Caco-2 (cell line): ENCODE results near the gene EXD3. TPM values are rescaled to one million over a fixed set of nuclear protein-coding genes. Genes with fewer than 3 reads are reported as not detected.
A peak's percentile ranks its signal among the peaks of the same experiment; 100 is the strongest.

Experiments
- BruUV-seq: library from RNA; stranded (reverse); fragments of 400-500 nt; replicated peaks from 2 replicates; lab custom pipeline; 2021; lab: Mats Ljungman, UMichigan
- CTCF ChIA-PET: fragments of 300-600 bp; sonication (Branson Sonifier 250); formaldehyde crosslinking; loops from one replicate; lab custom pipeline; 2022; ENCODE audit warnings: antibody characterized with exemption; lab: Charles Lee
- POLR2A ChIA-PET: fragments of 300-600 bp; sonication (Branson Sonifier 250); formaldehyde crosslinking; loops from one replicate; lab custom pipeline; 2022; ENCODE audit warnings: antibody characterized with exemption; lab: Charles Lee
- DNase-seq, 2 experiments: peaks; one replicate each; pipeline versions ENCODE4 v3.0.0 to v3.0.0-alpha.2; 2020 to 2022
- H3K27me3 ChIP-seq: replicated peaks from 2 replicates; pipeline ENCODE4 v1.6.0; 2011; ENCODE audit warnings: low read length; ENCODE audit not compliant: control insufficient read depth, insufficient read depth
- H3K36me3 ChIP-seq: 2 replicates; pipeline ENCODE4 v1.5.1; 2011; ENCODE audit warnings: low read length; ENCODE audit not compliant: control insufficient read depth, insufficient read depth
- H3K4me1 ChIP-seq: fragments of 250-450 bp; sonication (Bioruptor Pico); 2 replicates; pipeline ENCODE4 v1.5.1; 2020; ENCODE audit warnings: mild to moderate bottlenecking
- H3K4me3 ChIP-seq: 2 replicates; pipeline ENCODE4 v1.5.1; 2011; ENCODE audit warnings: low read depth, mild to moderate bottlenecking, control low read depth, low read length
- H3K9me3 ChIP-seq: fragments of 250-450 bp; sonication (Bioruptor Pico); 2 replicates; pipeline ENCODE4 v1.5.1; 2020; ENCODE audit warnings: mild to moderate bottlenecking, moderate library complexity
- H3K27ac Mint-ChIP-seq: one replicate; pipeline ENCODE4 v1.8.0; 2022; ENCODE audit warnings: mixed read lengths; ENCODE audit not compliant: unreplicated experiment
- H3K27me3 Mint-ChIP-seq: one replicate; pipeline ENCODE4 v1.8.0; 2022; ENCODE audit warnings: mixed read lengths; ENCODE audit not compliant: insufficient read depth, unreplicated experiment
- H3K36me3 Mint-ChIP-seq: one replicate; pipeline ENCODE4 v1.8.0; 2022; ENCODE audit warnings: mild to moderate bottlenecking, mixed read lengths; ENCODE audit not compliant: insufficient read depth, unreplicated experiment
- H3K4me1 Mint-ChIP-seq: one replicate; pipeline ENCODE4 v1.8.0; 2022; ENCODE audit warnings: low read depth, mixed read lengths; ENCODE audit not compliant: unreplicated experiment
- H3K4me3 Mint-ChIP-seq: one replicate; pipeline ENCODE4 v1.8.0; 2022; ENCODE audit warnings: mild to moderate bottlenecking, moderate library complexity, mixed read lengths; ENCODE audit not compliant: unreplicated experiment
- H3K9me3 Mint-ChIP-seq: one replicate; pipeline ENCODE4 v1.8.0; 2022; ENCODE audit warnings: mixed read lengths; ENCODE audit not compliant: unreplicated experiment
- intact Hi-C: fragments of 100-400 bp; cut with micrococcal nuclease; formaldehyde crosslinking; loops from one replicate; pipeline ENCODE4 v1.10.0; 2022; ENCODE audit not compliant: unreplicated experiment
- total RNA-seq: library from RNA; stranded (reverse); gene quantifications from 2 replicates; pipeline ENCODE4 v1.2.3, GENCODE V29; 2022
- TF ChIP-seq, protein P1 (sequence below), 2 experiments: fragments of 200-600 bp in 1 of 2; IDR thresholded peaks; 1 replicate in 1 of 2; 2 replicates in 1 of 2; pipeline versions ENCODE4 v1.5.1 to v1.8.0; 2011 to 2022; ENCODE audit warnings: antibody characterized with exemption in 1 of 2, control low read depth in 1 of 2, inconsistent platforms in 1 of 2, low read depth in 1 of 2, low read length in 1 of 2, mild to moderate bottlenecking in 1 of 2, moderate library complexity in 1 of 2; ENCODE audit not compliant: insufficient read depth in 1 of 2, severe bottlenecking in 1 of 2, unreplicated experiment in 1 of 2

Gene EXD3
- total RNA-seq, 1 experiment from 2014 or later = 10.9 TPM

DNA sequence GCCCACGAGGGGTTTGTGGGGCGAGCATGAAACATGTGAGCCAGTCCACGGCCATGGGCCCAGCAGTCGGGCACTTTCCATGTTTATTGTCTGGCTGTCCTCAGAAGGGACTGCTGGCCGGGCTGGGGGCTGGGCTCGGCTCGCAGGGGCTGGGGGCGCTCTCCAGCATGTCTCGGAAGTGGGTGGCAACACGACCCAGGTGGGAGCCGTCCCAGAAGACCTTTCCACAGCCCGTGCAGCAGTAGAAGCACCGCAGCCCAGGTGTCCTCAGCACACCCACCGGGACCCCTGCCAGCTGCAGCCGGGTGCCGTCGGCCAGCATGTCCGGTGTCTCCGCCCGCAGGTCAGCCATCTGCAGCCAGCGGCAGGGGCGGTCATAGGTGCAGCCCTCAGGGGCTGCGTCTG, 116.1 kb downstream of the EXD3 start:
- POLR2A ChIA-PET = interaction anchor here (0.6 kb wide), 2 partner anchors 153 to 206 kb away, joined by 4 to 5 read pairs; no protein-coding TSS in a partner anchor
- Mint-ChIP-seq H3K36me3 (peaks cover 6% of the 10 kb centered on the region), H3K27me3 (no peaks in the 10 kb centered on the region), H3K9me3 (no peaks in the 10 kb centered on the region), H3K4me3 (no peak overlapping the region), H3K27ac (no peak overlapping the region), H3K4me1 (no peaks in the 10 kb centered on the region)
- H3K4me1 ChIP-seq = peaks cover 38% of the 10 kb centered on the region
- H3K27me3 ChIP-seq = no peaks in the 10 kb centered on the region
- intact Hi-C loops = no loop called here
- no peak for DNase-seq
- CTCF ChIA-PET = no interaction called here
- no peaks in the 10 kb centered on the region for H3K36me3 ChIP-seq
- TF ChIP-seq, protein P1, sequence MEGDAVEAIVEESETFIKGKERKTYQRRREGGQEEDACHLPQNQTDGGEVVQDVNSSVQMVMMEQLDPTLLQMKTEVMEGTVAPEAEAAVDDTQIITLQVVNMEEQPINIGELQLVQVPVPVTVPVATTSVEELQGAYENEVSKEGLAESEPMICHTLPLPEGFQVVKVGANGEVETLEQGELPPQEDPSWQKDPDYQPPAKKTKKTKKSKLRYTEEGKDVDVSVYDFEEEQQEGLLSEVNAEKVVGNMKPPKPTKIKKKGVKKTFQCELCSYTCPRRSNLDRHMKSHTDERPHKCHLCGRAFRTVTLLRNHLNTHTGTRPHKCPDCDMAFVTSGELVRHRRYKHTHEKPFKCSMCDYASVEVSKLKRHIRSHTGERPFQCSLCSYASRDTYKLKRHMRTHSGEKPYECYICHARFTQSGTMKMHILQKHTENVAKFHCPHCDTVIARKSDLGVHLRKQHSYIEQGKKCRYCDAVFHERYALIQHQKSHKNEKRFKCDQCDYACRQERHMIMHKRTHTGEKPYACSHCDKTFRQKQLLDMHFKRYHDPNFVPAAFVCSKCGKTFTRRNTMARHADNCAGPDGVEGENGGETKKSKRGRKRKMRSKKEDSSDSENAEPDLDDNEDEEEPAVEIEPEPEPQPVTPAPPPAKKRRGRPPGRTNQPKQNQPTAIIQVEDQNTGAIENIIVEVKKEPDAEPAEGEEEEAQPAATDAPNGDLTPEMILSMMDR (IDR thresholded peaks at IDR 0.05; ENCODE audit: insufficient read depth in 1 of 2, low read depth in 1 of 2, low read length in 1 of 2, severe bottlenecking in 1 of 2, unreplicated experiment in 1 of 2) = no peak
- no peaks in the 10 kb centered on the region for H3K9me3 ChIP-seq
- BruUV-seq = no TSS peak
- no peak overlapping the region for H3K4me3 ChIP-seq

DNA sequence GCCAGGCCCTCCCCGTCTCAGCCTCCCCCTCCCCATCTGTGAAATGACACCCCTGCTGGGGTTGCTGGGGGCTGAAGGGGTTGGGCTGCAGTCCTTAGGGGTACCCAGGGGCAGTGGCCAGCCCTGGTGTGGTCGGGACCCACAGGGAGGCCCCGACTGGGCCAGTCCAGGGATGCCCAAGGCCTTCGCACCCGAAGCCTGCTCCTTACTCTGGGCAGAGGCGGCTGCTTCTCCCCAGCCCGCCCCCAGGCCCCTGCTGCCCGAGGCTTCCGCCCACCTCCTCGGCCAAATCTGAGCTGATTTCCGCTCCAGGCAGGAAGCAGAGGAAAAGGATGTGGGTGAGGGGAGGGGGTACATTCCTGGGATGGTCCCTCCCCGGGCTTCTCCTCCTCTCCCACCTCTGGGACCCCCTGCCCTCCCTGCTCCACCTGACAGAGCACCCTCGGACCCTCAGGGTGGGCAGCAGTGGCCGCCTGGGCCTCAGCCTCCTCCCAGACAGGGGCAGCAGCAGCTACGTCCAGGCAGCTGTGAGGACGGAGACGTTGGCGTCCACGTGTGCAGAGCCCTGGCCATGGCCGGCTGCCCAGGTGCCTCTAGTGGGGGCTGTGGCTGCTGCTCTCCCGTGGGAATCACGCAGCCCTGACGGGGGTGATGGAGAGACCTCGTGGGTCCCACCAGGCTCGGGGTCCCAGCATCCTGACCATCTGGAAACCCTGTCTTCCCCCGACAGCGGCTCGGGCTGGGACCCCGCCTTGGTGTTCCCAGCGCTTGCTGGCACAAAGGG, 116.7 kb downstream of the EXD3 start:
- ChIA-PET CTCF (no interaction called here), POLR2A (interaction anchor here (0.6 kb wide), 2 partner anchors 153 to 207 kb away, joined by 4 to 5 read pairs; no protein-coding TSS in a partner anchor)
- Mint-ChIP-seq H3K27me3 (no peaks in the 10 kb centered on the region), H3K27ac (no peak overlapping the region), H3K4me1 (no peaks in the 10 kb centered on the region), H3K9me3 (no peaks in the 10 kb centered on the region), H3K4me3 (no peak overlapping the region), H3K36me3 (peaks cover 11% of the 10 kb centered on the region)
- Histone ChIP-seq H3K27me3 (no peaks in the 10 kb centered on the region), H3K36me3 (no peaks in the 10 kb centered on the region), H3K4me1 (peaks cover 32% of the 10 kb centered on the region), H3K4me3 (no peak overlapping the region), H3K9me3 (no peaks in the 10 kb centered on the region)
- TF ChIP-seq, protein P1 (IDR thresholded peaks at IDR 0.05; ENCODE audit: insufficient read depth in 1 of 2, low read depth in 1 of 2, low read length in 1 of 2, severe bottlenecking in 1 of 2, unreplicated experiment in 1 of 2) = no peak
- BruUV-seq = no TSS peak
- peak in 1 of 2 experiments; percentile 34 for DNase-seq
- intact Hi-C loops = no loop called here

DNA sequence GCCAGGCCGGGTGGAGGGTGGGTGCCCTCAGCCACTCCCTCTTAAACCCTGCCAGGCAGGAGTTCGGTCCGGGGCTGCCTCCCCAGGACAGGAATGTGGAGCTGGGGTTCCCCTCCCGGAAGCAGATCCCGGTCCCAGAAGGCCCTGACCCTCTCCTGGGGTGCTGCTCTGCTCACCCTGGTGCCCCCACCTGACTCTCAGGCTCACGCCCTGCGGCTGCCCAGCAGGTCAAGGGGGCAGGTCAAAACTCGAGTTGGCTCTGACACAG, 117.2 kb downstream of the EXD3 start:
- TF ChIP-seq, protein P1 (IDR thresholded peaks at IDR 0.05; ENCODE audit: insufficient read depth in 1 of 2, low read depth in 1 of 2, low read length in 1 of 2, severe bottlenecking in 1 of 2, unreplicated experiment in 1 of 2) = no peak
- CTCF ChIA-PET = no interaction called here
- Histone ChIP-seq H3K4me3 (no peak overlapping the region), H3K9me3 (no peaks in the 10 kb centered on the region), H3K27me3 (no peaks in the 10 kb centered on the region), H3K36me3 (no peaks in the 10 kb centered on the region), H3K4me1 (peaks cover 26% of the 10 kb centered on the region)
- no peak for DNase-seq
- POLR2A ChIA-PET = no interaction called here
- Mint-ChIP-seq H3K9me3 (no peaks in the 10 kb centered on the region), H3K27ac (no peak overlapping the region), H3K36me3 (peaks cover 16% of the 10 kb centered on the region), H3K4me1 (no peaks in the 10 kb centered on the region), H3K27me3 (no peaks in the 10 kb centered on the region), H3K4me3 (no peak overlapping the region)
- intact Hi-C loops = no loop called here
- no TSS peak for BruUV-seq
